Activated CD4-positive, alpha-beta T cell treated with anti-CD3 and anti-CD28 coated beads, Interleukin-2, amount 10 ng/mL, durations not matched to agents 7 days and 5 days (primary cell): ENCODE measurements around the gene CKAP4. TPM values are rescaled to one million over a fixed set of nuclear protein-coding genes. Genes with fewer than 3 reads are reported as not detected.

Experiments used
- total RNA-seq, 2 experiments: library from RNA; stranded (reverse); gene quantifications; one replicate each; pipeline ENCODE4 v1.2.3, GENCODE V29; 2021

Gene CKAP4
- total RNA-seq, 2 experiments from 2014 or later: 1.7 to 2.1 TPM

Other genes with a start within 250 kb of the CKAP4 start
- not detected for gene NUAK1, start 109.1 kb downstream of the CKAP4 start, total RNA-seq
- 10 to 100 TPM; 20.9 to 21.0 TPM for gene TCP11L2, start 54.7 kb upstream of the CKAP4 start, total RNA-seq
- gene POLR3B, start 109.7 kb upstream of the CKAP4 start, total RNA-seq: 1 to 10 TPM; 5.3 to 6.1 TPM